H1 (cell line): ENCODE results near the gene NR3C1. TPM values are rescaled to one million over a fixed set of nuclear protein-coding genes. Genes with fewer than 3 reads are reported as not detected.

Source experiments
- BRCA1 ChIP-seq: IDR thresholded peaks from 2 replicates; pipeline ENCODE4 v1.6.1; 2012; ENCODE audit warnings: low read depth, low read length, improper control_type of control experiment
- TBP ChIP-seq: IDR thresholded peaks from 2 replicates; pipeline ENCODE4 v1.6.1; 2011; ENCODE audit warnings: low read depth, low read length, improper control_type of control experiment
- polyA plus RNA-seq, 7 experiments: library from polyadenylated mRNA; depleted of rRNA in 3 of 7; stranded (reverse) in 5 of 7; unstranded in 2 of 7; fragments of >200 nt in 5 of 7; fragments of 200-250 nt in 2 of 7; gene quantifications; 1 replicate in 5 of 7; 2 replicates in 1 of 7; 4 replicates in 1 of 7; pipeline versions ENCODE4 v1.2.1 to v1.2.3, GENCODE V29; 2011 to 2013; ENCODE audit warnings: missing spikeins in 2 of 7, mixed read lengths in 2 of 7
- total RNA-seq: library from RNA; stranded (reverse); fragmentation: NEBNext Ultra II Directional; extraction: Animal tissue kit (Norgen Biotek cat#: 25700); gene quantifications from 2 replicates; pipeline ENCODE4 v1.2.1, GENCODE V29; 2021

The NR3C1 gene
- total and polyA plus RNA-seq, 2 of the 8 experiments (the other 6 are each of a cell fraction or from before 2014, with no cell fraction given): 1.7 to 5.4 TPM

DNA sequence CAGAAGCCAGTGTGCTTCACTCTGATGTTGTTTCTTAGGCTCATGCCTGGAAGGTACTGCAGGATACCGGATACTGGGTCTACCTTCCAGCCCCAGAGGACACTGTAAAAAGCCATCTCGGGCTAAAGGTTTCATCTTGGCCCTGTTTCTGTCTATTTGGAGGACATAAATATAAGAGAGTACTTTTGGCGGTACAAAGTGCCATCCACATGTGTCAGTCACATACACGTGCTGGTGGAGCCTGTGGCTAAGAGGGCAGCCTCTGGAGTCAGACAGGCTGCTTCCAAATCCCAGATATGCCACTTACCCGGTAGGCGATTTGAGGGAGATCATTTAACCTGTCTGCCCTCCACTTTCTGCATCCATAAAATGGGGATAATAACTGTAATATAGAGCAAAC lies 160.4 kb downstream of the NR3C1 start (continued):
- TF ChIP-seq TBP (no peak), BRCA1 (no peak)
